Loucy (cell line): ENCODE data around the gene ABCA1.

ENCODE experiments used
- EZH2phosphoT487 ChIP-seq: fragments of 200-600 bp; IDR thresholded peaks from 2 replicates; pipeline ENCODE4 v1.6.1; 2018; ENCODE audit warnings: antibody characterized with exemption, mild to moderate bottlenecking, moderate library complexity, borderline replicate concordance
- TF ChIP-seq, protein P1 (sequence below): fragments of 200-600 bp; sonication (generic); conservative IDR thresholded peaks from 2 replicates; pipeline ENCODE4 v1.5.1; 2014; ENCODE audit warnings: mild to moderate bottlenecking, antibody characterized with exemption, low read length

DNA sequence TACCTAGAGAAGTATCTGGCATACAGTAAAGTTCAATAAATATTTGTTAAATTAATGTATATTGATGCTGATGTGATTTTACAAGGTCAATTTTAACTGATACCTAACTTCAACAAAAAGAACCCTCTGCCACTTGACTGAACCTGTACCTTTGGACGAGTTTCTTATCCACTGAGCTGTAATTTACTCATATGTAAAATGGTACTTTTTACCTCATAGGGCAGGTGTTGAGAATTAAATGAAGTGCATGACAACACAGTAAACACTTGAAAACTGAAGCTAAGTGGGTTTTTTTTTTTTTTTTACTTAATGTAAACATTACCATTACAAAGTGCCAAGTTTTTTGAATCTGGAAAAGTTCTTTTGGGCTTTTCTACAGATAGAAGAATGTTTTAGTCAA, 148.6 kb downstream of the ABCA1 start:
- TF ChIP-seq, protein P1, sequence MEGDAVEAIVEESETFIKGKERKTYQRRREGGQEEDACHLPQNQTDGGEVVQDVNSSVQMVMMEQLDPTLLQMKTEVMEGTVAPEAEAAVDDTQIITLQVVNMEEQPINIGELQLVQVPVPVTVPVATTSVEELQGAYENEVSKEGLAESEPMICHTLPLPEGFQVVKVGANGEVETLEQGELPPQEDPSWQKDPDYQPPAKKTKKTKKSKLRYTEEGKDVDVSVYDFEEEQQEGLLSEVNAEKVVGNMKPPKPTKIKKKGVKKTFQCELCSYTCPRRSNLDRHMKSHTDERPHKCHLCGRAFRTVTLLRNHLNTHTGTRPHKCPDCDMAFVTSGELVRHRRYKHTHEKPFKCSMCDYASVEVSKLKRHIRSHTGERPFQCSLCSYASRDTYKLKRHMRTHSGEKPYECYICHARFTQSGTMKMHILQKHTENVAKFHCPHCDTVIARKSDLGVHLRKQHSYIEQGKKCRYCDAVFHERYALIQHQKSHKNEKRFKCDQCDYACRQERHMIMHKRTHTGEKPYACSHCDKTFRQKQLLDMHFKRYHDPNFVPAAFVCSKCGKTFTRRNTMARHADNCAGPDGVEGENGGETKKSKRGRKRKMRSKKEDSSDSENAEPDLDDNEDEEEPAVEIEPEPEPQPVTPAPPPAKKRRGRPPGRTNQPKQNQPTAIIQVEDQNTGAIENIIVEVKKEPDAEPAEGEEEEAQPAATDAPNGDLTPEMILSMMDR, result no peak
- TF ChIP-seq EZH2phosphoT487, result no peak
